MM.1S (cell line): Measurements from ENCODE around the gene S100A6.
A peak's percentile ranks its signal among the peaks of the same experiment; 100 is the strongest.

Source experiments
- DNase-seq: peaks from one replicate; pipeline ENCODE4 v3.0.0-alpha.2; 2015
- H2AFZ ChIP-seq: fragments of 300-600 bp; sonication (generic); 2 replicates; pipeline ENCODE4 v1.6.0; 2016; ENCODE audit warnings: antibody characterized with exemption, low read length
- H3F3A ChIP-seq: fragments of 300-600 bp; sonication (generic); 2 replicates; pipeline ENCODE4 v1.6.1; 2016; ENCODE audit warnings: mild to moderate bottlenecking, antibody characterized with exemption, low read length, moderate library complexity, mixed read lengths; ENCODE audit not compliant: insufficient read depth
- H3K27ac ChIP-seq: fragments of 300-600 bp; sonication (generic); 2 replicates; pipeline ENCODE4 v1.5.1; 2016; ENCODE audit warnings: mild to moderate bottlenecking, low read length
- H3K27me3 ChIP-seq: fragments of 300-600 bp; sonication (generic); replicated peaks from 2 replicates; pipeline ENCODE4 v1.6.0; 2016; ENCODE audit warnings: low read length; ENCODE audit not compliant: insufficient read depth
- H3K36me3 ChIP-seq: fragments of 300-600 bp; sonication (generic); replicated peaks from 2 replicates; pipeline ENCODE4 v1.6.1; 2016; ENCODE audit warnings: mild to moderate bottlenecking, low read length, mixed read lengths; ENCODE audit not compliant: insufficient read depth
- H3K4me1 ChIP-seq: fragments of 300-600 bp; sonication (generic); 2 replicates; pipeline ENCODE4 v1.6.1; 2016; ENCODE audit warnings: low read length, mixed read lengths
- H3K4me2 ChIP-seq: fragments of 300-600 bp; sonication (generic); 2 replicates; pipeline ENCODE4 v1.6.0; 2016; ENCODE audit warnings: low read depth, low read length
- H3K4me3 ChIP-seq: fragments of 300-600 bp; sonication (generic); 2 replicates; pipeline ENCODE4 v1.5.1; 2016; ENCODE audit warnings: low read length, mixed read lengths
- H3K79me2 ChIP-seq: fragments of 300-600 bp; sonication (generic); 2 replicates; pipeline ENCODE4 v1.6.1; 2016; ENCODE audit warnings: mixed run types, low read length, mixed read lengths
- H3K9ac ChIP-seq: fragments of 300-600 bp; sonication (generic); 2 replicates; pipeline ENCODE4 v1.6.1; 2016; ENCODE audit warnings: low read length, mixed read lengths
- H3K9me2 ChIP-seq: fragments of 300-600 bp; sonication (generic); replicated peaks from 2 replicates; pipeline ENCODE4 v1.6.1; 2016; ENCODE audit warnings: mild to moderate bottlenecking, low read length, mixed read lengths; ENCODE audit not compliant: insufficient read depth
- H3K9me3 ChIP-seq: fragments of 300-600 bp; sonication (generic); replicated peaks from 2 replicates; pipeline ENCODE4 v1.6.1; 2016; ENCODE audit warnings: mild to moderate bottlenecking, low read length, mixed read lengths; ENCODE audit not compliant: insufficient read depth
- H4K20me1 ChIP-seq: fragments of 300-600 bp; sonication (generic); 2 replicates; pipeline ENCODE4 v1.6.1; 2016; ENCODE audit warnings: mild to moderate bottlenecking, low read length, moderate library complexity, mixed read lengths; ENCODE audit not compliant: insufficient read depth
- EZH2 ChIP-seq: fragments of 300-600 bp; sonication (generic); optimal IDR thresholded peaks from 2 replicates; pipeline ENCODE3; 2017; ENCODE audit warnings: low read depth, mild to moderate bottlenecking, antibody characterized with exemption, low read length, mixed read lengths
- EZH2phosphoT487 ChIP-seq: fragments of 300-600 bp; sonication (generic); IDR thresholded peaks from 2 replicates; pipeline ENCODE4 v1.6.1; 2018; ENCODE audit warnings: antibody characterized with exemption, low read length
- TF ChIP-seq, protein P1 (sequence below): fragments of 300-600 bp; sonication (generic); IDR thresholded peaks from 2 replicates; pipeline ENCODE4 v1.5.1; 2016; ENCODE audit warnings: antibody characterized with exemption, low read length, mixed read lengths

S100A6 gene

DNA sequence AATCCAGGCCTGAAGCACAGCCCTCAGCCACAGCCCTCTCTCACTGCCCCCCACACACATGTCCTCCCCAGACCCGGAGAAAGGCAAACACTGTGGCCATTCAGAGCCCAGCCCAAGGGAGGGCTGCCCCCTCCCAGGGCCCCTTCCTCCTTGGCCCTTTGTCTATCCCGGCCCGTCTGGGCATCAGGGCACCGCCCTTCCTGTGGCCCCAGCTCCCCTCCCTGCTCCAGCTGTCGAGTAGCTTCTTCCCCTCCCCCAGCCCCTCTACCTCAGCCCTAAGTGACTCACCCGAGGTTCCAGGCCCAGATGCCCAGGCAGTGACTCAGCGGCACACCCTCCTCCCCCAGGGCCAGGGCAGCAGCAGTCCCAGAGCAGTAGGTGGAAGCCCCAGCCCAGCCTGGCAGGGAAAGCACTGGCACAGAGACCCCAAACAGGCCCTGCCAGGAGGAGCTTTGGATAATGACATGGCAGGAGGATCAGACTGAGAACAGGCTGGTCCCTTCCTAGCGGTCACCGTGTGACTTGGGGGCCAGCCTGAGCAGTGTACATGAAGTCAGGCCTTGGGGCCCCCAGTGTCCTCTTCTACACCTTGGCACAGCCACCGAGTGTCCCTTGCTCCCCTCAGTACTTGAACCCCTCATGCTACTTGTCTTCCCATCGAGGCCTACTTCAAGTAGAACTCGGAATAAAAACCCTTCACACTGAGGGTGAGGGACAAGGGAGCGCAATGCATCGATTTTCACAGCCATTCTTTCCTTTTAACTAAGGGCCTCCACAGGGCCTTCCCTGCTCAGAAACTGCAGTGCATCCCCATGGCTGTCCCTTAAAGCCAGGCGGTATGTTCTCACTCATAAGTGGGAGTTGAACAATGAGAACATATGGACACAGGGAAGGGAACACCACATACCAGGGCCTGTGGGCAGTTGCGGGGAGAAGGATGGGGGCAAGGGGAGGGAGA, 30.9 kb upstream of the S100A6 start:
- Histone ChIP-seq H3K9me3 (no peaks in the 10 kb centered on the region), H4K20me1 (no peaks in the 10 kb centered on the region), H3K27me3 (no peaks in the 10 kb centered on the region), H3K4me1 (peaks cover 12% of the 10 kb centered on the region), H3K9ac (peak overlapping the region; percentile 14; the same call in 1 of the 2 replicates), H2AFZ (peak overlapping the region; percentile 66), H3K4me2 (peak overlapping the region; percentile 27), H3K4me3 (no peak overlapping the region), H3K27ac (no peak overlapping the region), H3K36me3 (no peaks in the 10 kb centered on the region), H3K9me2 (no peaks in the 10 kb centered on the region), H3K79me2 (no peaks in the 10 kb centered on the region), H3F3A (no peaks in the 10 kb centered on the region)
- peak; percentile 64 for DNase-seq
- TF ChIP-seq EZH2: no peak
- TF ChIP-seq EZH2phosphoT487: no peak
- TF ChIP-seq, protein P1, sequence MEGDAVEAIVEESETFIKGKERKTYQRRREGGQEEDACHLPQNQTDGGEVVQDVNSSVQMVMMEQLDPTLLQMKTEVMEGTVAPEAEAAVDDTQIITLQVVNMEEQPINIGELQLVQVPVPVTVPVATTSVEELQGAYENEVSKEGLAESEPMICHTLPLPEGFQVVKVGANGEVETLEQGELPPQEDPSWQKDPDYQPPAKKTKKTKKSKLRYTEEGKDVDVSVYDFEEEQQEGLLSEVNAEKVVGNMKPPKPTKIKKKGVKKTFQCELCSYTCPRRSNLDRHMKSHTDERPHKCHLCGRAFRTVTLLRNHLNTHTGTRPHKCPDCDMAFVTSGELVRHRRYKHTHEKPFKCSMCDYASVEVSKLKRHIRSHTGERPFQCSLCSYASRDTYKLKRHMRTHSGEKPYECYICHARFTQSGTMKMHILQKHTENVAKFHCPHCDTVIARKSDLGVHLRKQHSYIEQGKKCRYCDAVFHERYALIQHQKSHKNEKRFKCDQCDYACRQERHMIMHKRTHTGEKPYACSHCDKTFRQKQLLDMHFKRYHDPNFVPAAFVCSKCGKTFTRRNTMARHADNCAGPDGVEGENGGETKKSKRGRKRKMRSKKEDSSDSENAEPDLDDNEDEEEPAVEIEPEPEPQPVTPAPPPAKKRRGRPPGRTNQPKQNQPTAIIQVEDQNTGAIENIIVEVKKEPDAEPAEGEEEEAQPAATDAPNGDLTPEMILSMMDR: no peak

DNA sequence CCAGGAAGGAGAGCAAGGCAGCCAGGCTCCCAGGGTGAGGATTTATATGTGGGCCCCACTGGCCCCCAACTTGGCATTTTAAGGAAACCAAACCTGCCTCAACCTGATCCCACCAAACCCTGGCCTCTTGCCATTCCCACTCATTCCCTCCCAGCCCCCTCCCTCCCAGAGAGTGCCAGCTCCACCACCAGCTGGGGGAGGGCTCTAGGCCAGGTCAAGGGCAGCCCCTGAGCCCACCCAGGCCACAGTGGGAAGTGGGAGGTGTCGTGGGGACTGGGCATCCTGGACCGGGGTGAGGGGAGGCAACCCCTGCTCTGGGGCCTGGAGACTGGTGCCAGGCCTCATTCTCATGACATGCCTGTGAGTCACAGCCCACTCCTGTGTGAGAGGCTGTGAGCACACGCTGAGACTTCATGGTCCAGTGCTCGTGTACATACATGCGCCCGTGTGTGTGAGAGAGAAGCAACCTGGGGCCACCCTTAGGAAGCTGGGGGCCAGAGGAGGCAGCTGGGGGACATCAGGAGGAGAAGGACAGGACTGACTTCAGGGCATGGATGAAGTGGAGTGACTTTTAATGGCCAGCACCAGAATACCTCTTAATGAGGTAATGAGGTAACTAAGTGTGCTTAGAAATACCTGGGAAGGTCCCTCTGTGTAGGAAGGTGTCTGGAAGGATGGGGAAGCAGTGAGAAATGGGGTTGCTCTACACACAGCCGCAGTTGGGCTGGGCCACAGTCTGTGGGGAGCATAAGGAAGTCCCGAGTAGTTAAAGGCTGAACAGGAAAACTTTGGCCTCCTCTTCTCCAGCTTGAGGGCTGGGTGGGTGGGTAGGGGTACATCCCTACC, 30.0 kb upstream of the S100A6 start, which contains the start of gene S100A2:
Gene S100A2, minus strand, starts transcription at position 316 of the 846 bp plus-strand sequence. CDS start 1,967 bp downstream, outside the sequence.
- Histone ChIP-seq H3K4me3 (no peak within 1 kb of the TSS), H3K27me3 (no peaks in the 10 kb centered on the region), H3K79me2 (no peaks in the 10 kb centered on the region), H3K9ac (peak within 1 kb of the TSS; percentile 14; the same call in 1 of the 2 replicates), H3F3A (no peaks in the 10 kb centered on the region), H4K20me1 (no peaks in the 10 kb centered on the region), H3K27ac (no peak within 1 kb of the TSS), H2AFZ (peak within 1 kb of the TSS; percentile 66), H3K4me1 (peaks cover 12% of the 10 kb centered on the region), H3K36me3 (no peaks in the 10 kb centered on the region), H3K4me2 (peak within 1 kb of the TSS; percentile 27), H3K9me2 (no peaks in the 10 kb centered on the region), H3K9me3 (no peaks in the 10 kb centered on the region)
- no peak for DNase-seq
- TF ChIP-seq EZH2phosphoT487 (no peak), EZH2 (no peak)
- TF ChIP-seq, protein P1: no peak

DNA sequence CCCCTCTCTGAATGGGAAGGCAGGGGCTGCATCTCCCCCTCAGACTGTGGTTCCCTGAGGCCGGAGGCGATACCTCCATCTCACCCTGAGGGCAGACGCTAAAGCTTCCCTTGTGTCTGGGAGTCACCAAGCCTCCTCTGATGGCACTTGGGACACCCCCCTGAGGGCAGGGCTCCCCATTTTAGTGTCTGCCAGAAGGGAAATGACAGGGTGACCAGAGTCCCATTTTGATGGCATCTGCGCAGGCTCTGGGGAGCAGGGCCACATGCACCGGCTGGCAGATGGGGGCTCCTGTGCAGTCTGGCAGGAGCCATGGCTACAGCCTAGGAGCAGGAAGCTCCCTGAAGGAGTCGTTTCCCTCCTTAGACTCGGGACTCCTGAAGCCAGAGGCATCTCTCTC, 28.2 kb upstream of the S100A6 start:
- no peak for TF ChIP-seq EZH2
- TF ChIP-seq, protein P1: no peak
- TF ChIP-seq EZH2phosphoT487: no peak
- H3K9me2 ChIP-seq: no peaks in the 10 kb centered on the region
- no peaks in the 10 kb centered on the region for H3K36me3 ChIP-seq
- H3K4me3 ChIP-seq: no peak overlapping the region
- H4K20me1 ChIP-seq: no peaks in the 10 kb centered on the region
- peaks cover 12% of the 10 kb centered on the region for H3K4me1 ChIP-seq
- no peaks in the 10 kb centered on the region for H3K79me2 ChIP-seq
- no peaks in the 10 kb centered on the region for H3K9me3 ChIP-seq
- no peak overlapping the region for H3K27ac ChIP-seq
- H3K9ac ChIP-seq: no peak overlapping the region
- H3F3A ChIP-seq: no peaks in the 10 kb centered on the region
- DNase-seq: no peak
- H3K4me2 ChIP-seq: no peak overlapping the region
- H2AFZ ChIP-seq: no peak overlapping the region
- H3K27me3 ChIP-seq: no peaks in the 10 kb centered on the region
